OCI-LY1 (cell line): Measurements from ENCODE around the gene KCNG3.

Source experiments
- EZH2 ChIP-seq: fragments of 200-600 bp; sonication (generic), shearing (Covaris generic); IDR thresholded peaks from 2 replicates; pipeline ENCODE4 v1.8.0; 2017; ENCODE audit warnings: borderline replicate concordance, mixed run types, mild to moderate bottlenecking, antibody characterized with exemption, low read length, moderate library complexity, mixed read lengths
- TF ChIP-seq, protein P1 (sequence below): fragments of 200-600 bp; sonication (generic), shearing (Covaris generic); IDR thresholded peaks from 2 replicates; pipeline ENCODE4 v1.5.1; 2017; ENCODE audit warnings: mild to moderate bottlenecking, antibody characterized with exemption, low read length, moderate library complexity, mixed read lengths

DNA sequence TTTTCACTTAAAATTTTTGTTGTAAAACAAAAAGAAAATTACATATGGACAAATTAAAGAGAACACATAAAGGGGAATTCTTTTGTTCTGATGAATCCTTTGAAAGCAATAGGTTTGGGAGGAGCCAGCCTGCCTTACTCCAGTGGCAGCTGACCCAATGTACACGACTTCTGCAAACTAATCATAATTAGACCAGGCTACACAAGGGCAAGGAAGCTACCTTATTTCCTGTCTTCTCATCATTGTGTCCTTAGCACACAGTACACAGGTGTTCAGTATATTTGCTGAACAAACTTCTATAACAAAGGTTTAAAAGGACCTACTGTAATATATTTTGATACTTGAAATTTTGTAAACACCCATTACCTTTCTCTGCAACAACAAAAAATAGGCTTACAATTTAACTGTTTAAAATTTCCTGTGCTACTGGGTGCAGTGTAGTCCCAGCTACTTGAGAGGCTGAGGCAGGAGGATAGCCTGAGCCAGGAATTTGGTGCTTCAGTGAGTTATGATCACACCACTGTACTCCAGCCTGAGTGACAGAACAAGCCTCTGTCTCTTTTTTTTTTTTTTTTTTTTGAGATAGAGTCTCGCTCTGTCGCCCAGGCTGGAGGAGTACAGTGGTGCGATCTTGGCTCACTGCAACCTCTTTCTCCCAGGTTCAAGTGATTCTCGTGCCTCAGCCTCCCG lies 18.9 kb downstream of the KCNG3 start:
- TF ChIP-seq, protein P1, sequence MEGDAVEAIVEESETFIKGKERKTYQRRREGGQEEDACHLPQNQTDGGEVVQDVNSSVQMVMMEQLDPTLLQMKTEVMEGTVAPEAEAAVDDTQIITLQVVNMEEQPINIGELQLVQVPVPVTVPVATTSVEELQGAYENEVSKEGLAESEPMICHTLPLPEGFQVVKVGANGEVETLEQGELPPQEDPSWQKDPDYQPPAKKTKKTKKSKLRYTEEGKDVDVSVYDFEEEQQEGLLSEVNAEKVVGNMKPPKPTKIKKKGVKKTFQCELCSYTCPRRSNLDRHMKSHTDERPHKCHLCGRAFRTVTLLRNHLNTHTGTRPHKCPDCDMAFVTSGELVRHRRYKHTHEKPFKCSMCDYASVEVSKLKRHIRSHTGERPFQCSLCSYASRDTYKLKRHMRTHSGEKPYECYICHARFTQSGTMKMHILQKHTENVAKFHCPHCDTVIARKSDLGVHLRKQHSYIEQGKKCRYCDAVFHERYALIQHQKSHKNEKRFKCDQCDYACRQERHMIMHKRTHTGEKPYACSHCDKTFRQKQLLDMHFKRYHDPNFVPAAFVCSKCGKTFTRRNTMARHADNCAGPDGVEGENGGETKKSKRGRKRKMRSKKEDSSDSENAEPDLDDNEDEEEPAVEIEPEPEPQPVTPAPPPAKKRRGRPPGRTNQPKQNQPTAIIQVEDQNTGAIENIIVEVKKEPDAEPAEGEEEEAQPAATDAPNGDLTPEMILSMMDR = no peak
- TF ChIP-seq EZH2 = no peak
